ENCODE measurements around the gene ARHGAP45.

DNA sequence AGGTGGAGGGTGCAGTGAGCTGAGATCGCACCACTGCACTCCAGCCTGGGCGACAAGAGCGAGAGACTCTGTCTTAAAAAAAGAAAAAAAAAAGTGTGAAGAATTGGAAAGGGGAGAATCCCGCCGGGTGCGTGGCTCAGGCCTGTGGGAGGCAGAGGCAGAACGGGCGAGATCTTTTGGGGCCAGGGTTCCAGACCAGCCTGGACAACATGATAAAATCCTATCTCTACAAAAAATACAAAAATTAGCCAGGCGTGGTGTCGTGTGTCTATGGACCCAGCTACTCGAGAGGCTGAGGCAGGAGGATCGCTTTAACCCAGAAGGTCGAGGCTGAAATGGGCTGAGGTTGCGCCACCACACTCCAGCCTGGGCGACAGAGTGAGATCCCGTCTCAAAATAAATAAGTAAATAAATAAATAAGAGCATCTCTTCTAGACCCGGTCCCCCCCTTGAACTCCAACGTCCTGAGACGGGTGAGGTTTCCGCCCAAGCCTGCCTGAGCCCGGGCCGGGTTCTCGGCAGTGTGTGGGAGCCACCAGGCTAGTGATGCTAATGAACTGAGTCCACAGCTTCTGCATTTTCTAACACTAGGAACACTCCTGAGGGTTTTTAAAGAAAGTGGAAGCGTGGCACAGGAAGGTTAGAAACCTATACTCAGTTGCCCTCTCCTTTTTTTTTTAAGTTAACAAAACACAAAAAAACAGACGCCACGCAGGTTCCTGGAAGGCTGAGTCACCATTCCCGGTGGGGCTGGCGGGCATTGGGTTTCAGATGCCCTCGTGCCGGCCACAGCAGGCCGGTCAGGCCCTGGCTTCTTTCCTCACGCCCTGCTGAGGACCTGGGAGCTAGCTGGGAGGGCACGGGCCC, 58.9 kb downstream of the ARHGAP45 start:
- TF ChIP-seq, protein P1, sequence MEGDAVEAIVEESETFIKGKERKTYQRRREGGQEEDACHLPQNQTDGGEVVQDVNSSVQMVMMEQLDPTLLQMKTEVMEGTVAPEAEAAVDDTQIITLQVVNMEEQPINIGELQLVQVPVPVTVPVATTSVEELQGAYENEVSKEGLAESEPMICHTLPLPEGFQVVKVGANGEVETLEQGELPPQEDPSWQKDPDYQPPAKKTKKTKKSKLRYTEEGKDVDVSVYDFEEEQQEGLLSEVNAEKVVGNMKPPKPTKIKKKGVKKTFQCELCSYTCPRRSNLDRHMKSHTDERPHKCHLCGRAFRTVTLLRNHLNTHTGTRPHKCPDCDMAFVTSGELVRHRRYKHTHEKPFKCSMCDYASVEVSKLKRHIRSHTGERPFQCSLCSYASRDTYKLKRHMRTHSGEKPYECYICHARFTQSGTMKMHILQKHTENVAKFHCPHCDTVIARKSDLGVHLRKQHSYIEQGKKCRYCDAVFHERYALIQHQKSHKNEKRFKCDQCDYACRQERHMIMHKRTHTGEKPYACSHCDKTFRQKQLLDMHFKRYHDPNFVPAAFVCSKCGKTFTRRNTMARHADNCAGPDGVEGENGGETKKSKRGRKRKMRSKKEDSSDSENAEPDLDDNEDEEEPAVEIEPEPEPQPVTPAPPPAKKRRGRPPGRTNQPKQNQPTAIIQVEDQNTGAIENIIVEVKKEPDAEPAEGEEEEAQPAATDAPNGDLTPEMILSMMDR (IDR thresholded peaks at IDR 0.05) = no peak
- no peak for TF ChIP-seq POLR2A (IDR thresholded peaks at IDR 0.05)

All from right lobe of liver (tissue), 4 donors.